ENCODE data around the gene VTI1B.

DNA sequence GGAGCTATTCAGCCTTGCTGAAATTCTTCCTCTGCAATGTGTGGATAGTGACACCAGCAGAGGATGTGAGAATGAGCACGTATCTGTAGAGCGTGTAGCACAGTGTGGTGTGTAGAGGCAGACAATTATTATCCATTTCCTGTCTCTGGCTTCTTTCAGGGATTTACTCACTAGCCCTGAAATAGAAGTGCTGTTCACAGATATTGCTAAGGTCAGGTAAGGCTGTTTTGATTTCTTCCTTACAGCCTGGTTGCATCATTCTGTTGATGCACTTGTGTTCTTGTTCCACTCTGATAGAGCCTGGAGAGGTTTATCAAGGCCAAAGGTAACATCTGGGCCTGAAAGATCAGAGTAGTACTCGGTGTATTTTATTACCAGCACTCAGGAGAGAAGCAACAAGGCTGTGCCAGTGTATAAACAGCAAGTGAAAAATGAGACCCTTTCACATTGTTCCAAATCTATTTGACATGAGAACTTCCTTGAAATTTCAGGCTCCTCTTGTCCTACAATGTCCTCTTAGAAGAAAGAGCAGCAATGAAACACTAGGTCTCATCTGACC is 38.0 kb downstream of the VTI1B start:
- no peak for TF ChIP-seq OSR1 (CRISPR knock-in tag; IDR thresholded peaks at IDR 0.05)
- TF ChIP-seq, protein P1, sequence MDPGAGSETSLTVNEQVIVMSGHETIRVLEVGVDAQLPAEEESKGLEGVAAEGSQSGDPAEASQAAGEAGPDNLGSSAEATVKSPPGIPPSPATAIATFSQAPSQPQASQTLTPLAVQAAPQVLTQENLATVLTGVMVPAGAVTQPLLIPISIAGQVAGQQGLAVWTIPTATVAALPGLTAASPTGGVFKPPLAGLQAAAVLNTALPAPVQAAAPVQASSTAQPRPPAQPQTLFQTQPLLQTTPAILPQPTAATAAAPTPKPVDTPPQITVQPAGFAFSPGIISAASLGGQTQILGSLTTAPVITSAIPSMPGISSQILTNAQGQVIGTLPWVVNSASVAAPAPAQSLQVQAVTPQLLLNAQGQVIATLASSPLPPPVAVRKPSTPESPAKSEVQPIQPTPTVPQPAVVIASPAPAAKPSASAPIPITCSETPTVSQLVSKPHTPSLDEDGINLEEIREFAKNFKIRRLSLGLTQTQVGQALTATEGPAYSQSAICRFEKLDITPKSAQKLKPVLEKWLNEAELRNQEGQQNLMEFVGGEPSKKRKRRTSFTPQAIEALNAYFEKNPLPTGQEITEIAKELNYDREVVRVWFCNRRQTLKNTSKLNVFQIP (CRISPR knock-in tag; IDR thresholded peaks at IDR 0.05; ENCODE audit: borderline replicate concordance, low read depth): no peak
- no peak for TF ChIP-seq ISL1 (CRISPR knock-in tag; IDR thresholded peaks at IDR 0.05)
- TF ChIP-seq ESRRG (CRISPR knock-in tag; IDR thresholded peaks at IDR 0.05): no peak
- no peak for TF ChIP-seq ZC3H10 (CRISPR knock-in tag; IDR thresholded peaks at IDR 0.05)
- no peak for TF ChIP-seq ZNF70 (CRISPR knock-in tag; IDR thresholded peaks at IDR 0.05)
- TF ChIP-seq CSDC2 (CRISPR knock-in tag; IDR thresholded peaks at IDR 0.05): no peak
- no peak for TF ChIP-seq RARB (CRISPR knock-in tag; IDR thresholded peaks at IDR 0.05)
- TF ChIP-seq, protein P2, sequence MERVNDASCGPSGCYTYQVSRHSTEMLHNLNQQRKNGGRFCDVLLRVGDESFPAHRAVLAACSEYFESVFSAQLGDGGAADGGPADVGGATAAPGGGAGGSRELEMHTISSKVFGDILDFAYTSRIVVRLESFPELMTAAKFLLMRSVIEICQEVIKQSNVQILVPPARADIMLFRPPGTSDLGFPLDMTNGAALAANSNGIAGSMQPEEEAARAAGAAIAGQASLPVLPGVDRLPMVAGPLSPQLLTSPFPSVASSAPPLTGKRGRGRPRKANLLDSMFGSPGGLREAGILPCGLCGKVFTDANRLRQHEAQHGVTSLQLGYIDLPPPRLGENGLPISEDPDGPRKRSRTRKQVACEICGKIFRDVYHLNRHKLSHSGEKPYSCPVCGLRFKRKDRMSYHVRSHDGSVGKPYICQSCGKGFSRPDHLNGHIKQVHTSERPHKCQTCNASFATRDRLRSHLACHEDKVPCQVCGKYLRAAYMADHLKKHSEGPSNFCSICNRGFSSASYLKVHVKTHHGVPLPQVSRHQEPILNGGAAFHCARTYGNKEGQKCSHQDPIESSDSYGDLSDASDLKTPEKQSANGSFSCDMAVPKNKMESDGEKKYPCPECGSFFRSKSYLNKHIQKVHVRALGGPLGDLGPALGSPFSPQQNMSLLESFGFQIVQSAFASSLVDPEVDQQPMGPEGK (CRISPR knock-in tag; IDR thresholded peaks at IDR 0.05; ENCODE audit: borderline replicate concordance): no peak
- TF ChIP-seq, protein P3, sequence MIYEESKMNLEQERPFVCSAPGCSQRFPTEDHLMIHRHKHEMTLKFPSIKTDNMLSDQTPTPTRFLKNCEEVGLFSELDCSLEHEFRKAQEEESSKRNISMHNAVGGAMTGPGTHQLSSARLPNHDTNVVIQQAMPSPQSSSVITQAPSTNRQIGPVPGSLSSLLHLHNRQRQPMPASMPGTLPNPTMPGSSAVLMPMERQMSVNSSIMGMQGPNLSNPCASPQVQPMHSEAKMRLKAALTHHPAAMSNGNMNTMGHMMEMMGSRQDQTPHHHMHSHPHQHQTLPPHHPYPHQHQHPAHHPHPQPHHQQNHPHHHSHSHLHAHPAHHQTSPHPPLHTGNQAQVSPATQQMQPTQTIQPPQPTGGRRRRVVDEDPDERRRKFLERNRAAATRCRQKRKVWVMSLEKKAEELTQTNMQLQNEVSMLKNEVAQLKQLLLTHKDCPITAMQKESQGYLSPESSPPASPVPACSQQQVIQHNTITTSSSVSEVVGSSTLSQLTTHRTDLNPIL (CRISPR knock-in tag; IDR thresholded peaks at IDR 0.05; ENCODE audit: low read depth): no peak
- TF ChIP-seq ZFP30 (CRISPR knock-in tag; IDR thresholded peaks at IDR 0.05): no peak
- no peak for TF ChIP-seq ZNF565 (CRISPR knock-in tag; conservative IDR thresholded peaks at IDR 0.05; ENCODE audit: low read depth)
- no peak for TF ChIP-seq TCF4 (CRISPR knock-in tag; IDR thresholded peaks at IDR 0.05; ENCODE audit: borderline replicate concordance)
- TF ChIP-seq ARNTL (CRISPR knock-in tag; IDR thresholded peaks at IDR 0.05; ENCODE audit: borderline replicate concordance, low read depth): no peak

Data from SK-N-SH treated with all-trans-retinoic acid at 6 μM for 48 hours (cell line).